ENCODE data around the gene MAPK9. TPM values are rescaled to one million over a fixed set of nuclear protein-coding genes. Genes with fewer than 3 reads are reported as not detected.

Gene MAPK9
- total and polyA plus RNA-seq, 12 donors = 13.9 to 47.4 (median 40.3) TPM

DNA sequence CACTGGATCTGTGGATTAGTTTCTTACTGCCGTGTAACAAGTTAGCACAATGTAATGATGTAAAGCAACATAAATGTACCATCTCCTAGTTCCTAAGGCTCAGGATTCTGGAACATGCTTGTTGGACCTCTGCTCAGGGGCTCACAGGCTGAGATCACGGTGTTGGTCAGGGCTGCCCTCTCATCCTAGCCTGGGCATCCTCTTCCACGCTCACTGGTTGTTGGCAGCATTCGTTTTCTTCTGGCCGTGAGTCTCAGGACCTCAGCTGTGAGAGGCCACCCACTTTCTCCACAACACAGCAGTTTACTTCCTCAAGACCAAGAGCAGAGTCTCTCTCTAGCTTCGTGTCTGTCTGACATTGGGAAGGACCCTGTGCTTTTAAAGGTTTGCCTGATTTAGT is 100.2 kb downstream of the MAPK9 start:
- Histone ChIP-seq H3K9me3 (peaks cover 0 to 21% (median 8%) of the 10 kb centered on the region in 11 donors), H3K27me3 (no peaks in the 10 kb centered on the region), H3K4me1 (no peaks in the 10 kb centered on the region), H3K4me3 (no peak overlapping the region), H3K36me3 (no peaks in the 10 kb centered on the region), H3K27ac (no peak overlapping the region)
- intact Hi-C loops (cut with DNase I) = no loop called here
- WGBS, 2 donors = 53 to 59% methylated on average over 6 of the region's 6 CpGs
- ATAC-seq (no peak), DNase-seq (no peak)
- TF ChIP-seq, protein P1, sequence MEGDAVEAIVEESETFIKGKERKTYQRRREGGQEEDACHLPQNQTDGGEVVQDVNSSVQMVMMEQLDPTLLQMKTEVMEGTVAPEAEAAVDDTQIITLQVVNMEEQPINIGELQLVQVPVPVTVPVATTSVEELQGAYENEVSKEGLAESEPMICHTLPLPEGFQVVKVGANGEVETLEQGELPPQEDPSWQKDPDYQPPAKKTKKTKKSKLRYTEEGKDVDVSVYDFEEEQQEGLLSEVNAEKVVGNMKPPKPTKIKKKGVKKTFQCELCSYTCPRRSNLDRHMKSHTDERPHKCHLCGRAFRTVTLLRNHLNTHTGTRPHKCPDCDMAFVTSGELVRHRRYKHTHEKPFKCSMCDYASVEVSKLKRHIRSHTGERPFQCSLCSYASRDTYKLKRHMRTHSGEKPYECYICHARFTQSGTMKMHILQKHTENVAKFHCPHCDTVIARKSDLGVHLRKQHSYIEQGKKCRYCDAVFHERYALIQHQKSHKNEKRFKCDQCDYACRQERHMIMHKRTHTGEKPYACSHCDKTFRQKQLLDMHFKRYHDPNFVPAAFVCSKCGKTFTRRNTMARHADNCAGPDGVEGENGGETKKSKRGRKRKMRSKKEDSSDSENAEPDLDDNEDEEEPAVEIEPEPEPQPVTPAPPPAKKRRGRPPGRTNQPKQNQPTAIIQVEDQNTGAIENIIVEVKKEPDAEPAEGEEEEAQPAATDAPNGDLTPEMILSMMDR (IDR thresholded peaks at IDR 0.05) = no peak

DNA sequence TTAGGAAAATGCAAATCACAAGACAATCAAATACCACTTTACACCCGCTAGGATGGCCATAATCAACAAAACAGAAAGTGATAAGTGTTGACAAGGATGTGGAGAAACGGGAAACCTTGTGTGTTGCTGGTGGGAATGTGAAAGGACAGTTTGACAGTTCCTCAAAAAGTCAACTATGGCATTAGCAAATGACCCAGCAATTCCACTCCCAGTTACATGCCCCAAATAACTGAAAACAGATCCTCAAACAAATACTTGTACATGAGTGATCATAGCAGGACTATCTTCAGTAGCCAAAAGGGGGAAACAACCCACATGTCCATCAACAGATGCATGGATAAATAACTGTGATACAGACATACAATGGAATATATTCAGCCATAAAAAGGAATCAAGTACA is 104.1 kb downstream of the MAPK9 start:
- WGBS, 2 donors = 55 to 74% methylated on average over 2 of the region's 2 CpGs
- DNase-seq = no peak

More for the DNA sequence above, 104.1 kb downstream of the MAPK9 start:
- intact Hi-C loops (cut with DNase I) = no loop called here
- H3K27ac ChIP-seq = no peak overlapping the region
- H3K27me3 ChIP-seq = peaks cover 0 to 9% (median 0%) of the 10 kb centered on the region in 7 donors
- no peak overlapping the region for H3K4me3 ChIP-seq
- ATAC-seq = no peak
- TF ChIP-seq, protein P1 (IDR thresholded peaks at IDR 0.05) = no peak
- H3K9me3 ChIP-seq = peaks cover 0 to 48% (median 10%) of the 10 kb centered on the region in 11 donors
- no peaks in the 10 kb centered on the region for H3K4me1 ChIP-seq
- no peaks in the 10 kb centered on the region for H3K36me3 ChIP-seq

Other genes starting within 250 kb of the MAPK9 start
- gene RNF130, start 220.3 kb downstream of the MAPK9 start, total RNA-seq = 10 to 100 TPM; 25.8 to 55.8 (median 34.5) TPM
- gene RNF130, start 220.3 kb downstream of the MAPK9 start, polyA plus RNA-seq = 10 to 100 TPM; 21.9 to 33.6 TPM
- gene RASGEF1C, start 82.9 kb downstream of the MAPK9 start, total RNA-seq = under 1 TPM in 4 of 10 donors, not detected in 6; 0.17 to 0.44 (median 0.24) TPM
- gene RASGEF1C, start 82.9 kb downstream of the MAPK9 start, polyA plus RNA-seq = under 1 TPM; 0.25 to 0.59 TPM
- gene GFPT2, start 61.3 kb upstream of the MAPK9 start, total RNA-seq = 10 to 100 TPM in 4 of 10 donors, 1 to 10 TPM in 6; 2.5 to 19.4 (median 4.4) TPM
- 10 to 100 TPM in 1 of 2 donors, 1 to 10 TPM in 1; 9.3 to 12.7 TPM for gene GFPT2, start 61.3 kb upstream of the MAPK9 start, polyA plus RNA-seq
- 10 to 100 TPM in 9 of 10 donors, 1 to 10 TPM in 1; 9.4 to 20.5 (median 14.0) TPM for gene CNOT6, start 202.3 kb upstream of the MAPK9 start, total RNA-seq
- gene CNOT6, start 202.3 kb upstream of the MAPK9 start, polyA plus RNA-seq = 1 to 10 TPM; 3.8 to 4.7 TPM

All from heart right ventricle (tissue), 16 donors.